ENCODE measurements around the gene PCBP1. TPM values are rescaled to one million over a fixed set of nuclear protein-coding genes. Genes with fewer than 3 reads are reported as not detected.
"Not testable (repeated sequence)": the region's sequence is repeated elsewhere in the genome, so short reads cannot be mapped to it uniquely, and the experiment has no call there.

Gene PCBP1
- polyA plus RNA-seq, 1 of the 3 experiments (the other 2 are of a cell fraction), result 94.0 TPM

- H3K4me2 ChIP-seq, result no peak overlapping the region
- POLR2A ChIA-PET, result interaction anchor here (1.2 kb wide), 1 partner anchor 13 kb away, joined by 3 read pairs; no protein-coding TSS in a partner anchor
Measured at GRCh38 chr2:70101174-70101573, 13.9 kb downstream of the PCBP1 start.

GRCh38 chr2:70101686-70102085 is 14.4 kb downstream of the PCBP1 start:
- H3K4me3 ChIP-seq (ENCODE audit: low read depth in 2 of 2, low read length in 1 of 2); H3K4me2 ChIP-seq; H3K27me3 ChIP-seq (ENCODE audit: insufficient read depth); H4K20me1 ChIP-seq (ENCODE audit: insufficient read depth); CTCF ChIA-PET; H3K9ac ChIP-seq; H3K4me1 ChIP-seq (ENCODE audit: control insufficient read depth in 1 of 2, insufficient read depth in 2 of 2, low read depth in 1 of 2, low read length in 1 of 2); DNase-seq; H3K36me3 ChIP-seq (replicated peaks in 1 of 2; ENCODE audit: control insufficient read depth in 1 of 2, insufficient read depth in 2 of 2, low read length in 1 of 2); H3K27ac ChIP-seq (ENCODE audit: low read depth in 2 of 2, low read length in 1 of 2); H3F3A ChIP-seq (replicated peaks; ENCODE audit: insufficient read depth); H3K9me2 ChIP-seq; H3K9me3 ChIP-seq; H2AFZ ChIP-seq (ENCODE audit: low read depth); H3K79me2 ChIP-seq (ENCODE audit: insufficient read depth): not testable (repeated sequence)
- WGBS (ENCODE audit: low lambda C conversion rate), result 96% methylated on average over 11 of the region's 11 CpGs
- POLR2A ChIA-PET, result interaction anchor here (0.7 to 1.2 kb wide), 2 partner anchors 13 to 24 kb away, joined by 3 read pairs; no protein-coding TSS in a partner anchor

More at GRCh38 chr2:70101174-70101573, 13.9 kb downstream of the PCBP1 start:
- no peak overlapping the region for H3K4me3 ChIP-seq (ENCODE audit: low read depth in 2 of 2, low read length in 1 of 2)
- no peak for DNase-seq
- no peak overlapping the region for H3K27ac ChIP-seq (ENCODE audit: low read depth in 2 of 2, low read length in 1 of 2)
- no peak overlapping the region for H3K9ac ChIP-seq
- no peaks in the 10 kb centered on the region for H3K27me3 ChIP-seq (ENCODE audit: insufficient read depth)
- no peaks in the 10 kb centered on the region for H3K9me3 ChIP-seq
- H3K4me1 ChIP-seq (ENCODE audit: control insufficient read depth in 1 of 2, insufficient read depth in 2 of 2, low read depth in 1 of 2, low read length in 1 of 2), result 0 out of 4 replicates have a peak, but pooled peaks cover 0 to 6% of the 10 kb centered on the region in 2 experiments
- no peaks in the 10 kb centered on the region for H3K79me2 ChIP-seq (ENCODE audit: insufficient read depth)
- no peaks in the 10 kb centered on the region for H3K9me2 ChIP-seq
- H4K20me1 ChIP-seq (ENCODE audit: insufficient read depth), result no peaks in the 10 kb centered on the region
- H3F3A ChIP-seq (replicated peaks; ENCODE audit: insufficient read depth), result peaks cover 4% of the 10 kb centered on the region
- CTCF ChIA-PET, result no interaction called here
- no peaks in the 10 kb centered on the region for H3K36me3 ChIP-seq (replicated peaks in 1 of 2; ENCODE audit: control insufficient read depth in 1 of 2, insufficient read depth in 2 of 2, low read length in 1 of 2)
- H2AFZ ChIP-seq (ENCODE audit: low read depth), result no peak overlapping the region
- 92% methylated on average over 6 of the region's 6 CpGs for WGBS (ENCODE audit: low lambda C conversion rate)
- TF ChIP-seq FOXM1 (IDR thresholded peaks at IDR 0.05; ENCODE audit: low read depth) (no peak), YY1 (IDR thresholded peaks at IDR 0.05; ENCODE audit: low read depth) (no peak), EP300 (IDR thresholded peaks at IDR 0.05; ENCODE audit: borderline replicate concordance in 1 of 2, low read depth in 1 of 2, low read length in 1 of 2) (no peak), CTCF (IDR thresholded peaks at IDR 0.05) (no peak)

- H3K9me3 ChIP-seq; H3K27ac ChIP-seq (ENCODE audit: low read depth in 2 of 2, low read length in 1 of 2); H3F3A ChIP-seq (replicated peaks; ENCODE audit: insufficient read depth); H3K79me2 ChIP-seq (ENCODE audit: insufficient read depth); H2AFZ ChIP-seq (ENCODE audit: low read depth); H3K4me1 ChIP-seq (ENCODE audit: control insufficient read depth in 1 of 2, insufficient read depth in 2 of 2, low read depth in 1 of 2, low read length in 1 of 2); H3K4me2 ChIP-seq; H3K4me3 ChIP-seq (ENCODE audit: low read depth in 2 of 2, low read length in 1 of 2); H4K20me1 ChIP-seq (ENCODE audit: insufficient read depth); H3K9me2 ChIP-seq; H3K27me3 ChIP-seq (ENCODE audit: insufficient read depth); CTCF ChIA-PET; H3K36me3 ChIP-seq (replicated peaks in 1 of 2; ENCODE audit: control insufficient read depth in 1 of 2, insufficient read depth in 2 of 2, low read length in 1 of 2); H3K9ac ChIP-seq; DNase-seq: not testable (repeated sequence)
- POLR2A ChIA-PET, result interaction anchor here (0.7 kb wide), 1 partner anchor 23 kb away, joined by 3 read pairs; no protein-coding TSS in a partner anchor
- 97% methylated on average over 29 of the region's 29 CpGs for WGBS (ENCODE audit: low lambda C conversion rate)
Measured at GRCh38 chr2:70102323-70102905, 15.1 kb downstream of the PCBP1 start.
